Stimulated activated CD8-positive, alpha-beta memory T cell treated with anti-CD3 and anti-CD28 coated beads, Interleukin-15, amount 100 ng/mL, for 24 hours (primary cell): ENCODE results near the gene SCFD2.

Experiments
- DNase-seq: peaks from one replicate; pipeline ENCODE4 v3.0.0-alpha.2; 2020; ENCODE audit warnings: low read depth

The SCFD2 gene

GRCh38 chr4:52983563-52984303 is 382.1 kb downstream of the SCFD2 start:
- DNase-seq: no peak

GRCh38 chr4:52982946-52983340 is 382.9 kb downstream of the SCFD2 start:
- no peak for DNase-seq

GRCh38 chr4:52982255-52982945 is 383.5 kb downstream of the SCFD2 start:
- no peak for DNase-seq

- no peak for DNase-seq
Measured at GRCh38 chr4:52979821-52980590, 385.9 kb downstream of the SCFD2 start.

GRCh38 chr4:52979020-52979419 is 386.8 kb downstream of the SCFD2 start:
- DNase-seq: no peak

GRCh38 chr4:52977252-52977651 is 388.6 kb downstream of the SCFD2 start:
- DNase-seq: no peak

- no peak for DNase-seq
Measured at GRCh38 chr4:52976523-52977230, 389.2 kb downstream of the SCFD2 start.

GRCh38 chr4:52968691-52969090 is 397.2 kb downstream of the SCFD2 start:
- no peak for DNase-seq

GRCh38 chr4:52968241-52968640 is 397.6 kb downstream of the SCFD2 start:
- DNase-seq: no peak

GRCh38 chr4:52966781-52967180 is 399.1 kb downstream of the SCFD2 start:
- DNase-seq: no peak

GRCh38 chr4:52966172-52966571 is 399.7 kb downstream of the SCFD2 start:
- DNase-seq: no peak

GRCh38 chr4:52964561-52965101 is 401.2 kb downstream of the SCFD2 start:
- DNase-seq: no peak

GRCh38 chr4:52964011-52964410 is 401.9 kb downstream of the SCFD2 start:
- no peak for DNase-seq

- DNase-seq: no peak
Measured at GRCh38 chr4:52962721-52963120, 403.1 kb downstream of the SCFD2 start.

- no peak for DNase-seq
Measured at GRCh38 chr4:52961666-52962412, 404.0 kb downstream of the SCFD2 start.

- no peak for DNase-seq
Measured at GRCh38 chr4:52959541-52959940, 406.3 kb downstream of the SCFD2 start.

GRCh38 chr4:52957835-52958631 is 407.8 kb downstream of the SCFD2 start:
- no peak for DNase-seq

GRCh38 chr4:52957220-52957686 is 408.6 kb downstream of the SCFD2 start:
- DNase-seq: no peak

- no peak for DNase-seq
Measured at GRCh38 chr4:52956691-52957090, 409.2 kb downstream of the SCFD2 start.

GRCh38 chr4:52954560-52955170 is 411.2 kb downstream of the SCFD2 start:
- no peak for DNase-seq
